NB4 (cell line): Measurements from ENCODE around the gene SEPTIN8.

Source experiments
- DNase-seq: peaks from one replicate; pipeline ENCODE4 v3.0.0; 2010; ENCODE audit warnings: low read depth
- H3K4me3 ChIP-seq: one replicate; pipeline ENCODE4 v1.5.1; 2011; ENCODE audit warnings: mild to moderate bottlenecking, low read depth, low read length, moderate library complexity
- MYC ChIP-seq: IDR thresholded peaks from 2 replicates; pipeline ENCODE4 v1.6.1; 2011; ENCODE audit warnings: low read depth, low read length
- POLR2A ChIP-seq: IDR thresholded peaks from 2 replicates; pipeline ENCODE4 v1.6.1; 2011; ENCODE audit warnings: mild to moderate bottlenecking; ENCODE audit not compliant: insufficient read length; ENCODE audit errors: extremely low read depth
- TF ChIP-seq, protein P1 (sequence below): IDR thresholded peaks from 2 replicates; pipeline ENCODE4 v1.6.1; 2011; ENCODE audit warnings: low read depth, low read length
- TF ChIP-seq, protein P2 (sequence below): IDR thresholded peaks from one replicate; pipeline ENCODE4 v1.5.1; 2012; ENCODE audit warnings: low read depth, low read length

SEPTIN8 gene

DNA sequence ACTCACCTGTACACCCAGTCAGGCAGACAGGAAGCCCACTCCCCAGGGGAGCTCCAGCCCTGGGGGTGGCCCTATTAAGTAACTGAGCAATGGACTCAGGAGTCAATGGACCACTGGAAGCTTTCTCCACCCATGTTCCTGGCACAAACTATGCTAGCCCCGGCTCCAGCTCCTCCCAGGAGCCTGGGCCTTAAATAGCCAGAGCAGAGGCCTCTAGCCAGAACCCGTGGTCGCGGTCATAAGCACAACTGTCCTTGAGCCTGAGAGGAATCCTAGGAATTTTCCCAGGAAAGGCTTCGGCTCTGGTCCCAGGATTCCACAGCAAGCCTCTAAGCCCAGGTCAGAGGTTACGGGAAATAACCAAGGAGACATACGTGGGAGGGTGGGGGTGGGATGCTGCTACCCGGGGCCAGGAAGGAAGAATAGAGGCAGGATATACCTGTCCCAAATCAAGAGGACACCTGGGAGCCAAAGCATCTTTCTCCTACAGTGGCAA is 5.5 kb downstream of the SEPTIN8 start:
- TF ChIP-seq, protein P1, sequence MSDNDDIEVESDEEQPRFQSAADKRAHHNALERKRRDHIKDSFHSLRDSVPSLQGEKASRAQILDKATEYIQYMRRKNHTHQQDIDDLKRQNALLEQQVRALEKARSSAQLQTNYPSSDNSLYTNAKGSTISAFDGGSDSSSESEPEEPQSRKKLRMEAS = no peak
- TF ChIP-seq MYC (no peak), POLR2A (no peak)
- TF ChIP-seq, protein P2, sequence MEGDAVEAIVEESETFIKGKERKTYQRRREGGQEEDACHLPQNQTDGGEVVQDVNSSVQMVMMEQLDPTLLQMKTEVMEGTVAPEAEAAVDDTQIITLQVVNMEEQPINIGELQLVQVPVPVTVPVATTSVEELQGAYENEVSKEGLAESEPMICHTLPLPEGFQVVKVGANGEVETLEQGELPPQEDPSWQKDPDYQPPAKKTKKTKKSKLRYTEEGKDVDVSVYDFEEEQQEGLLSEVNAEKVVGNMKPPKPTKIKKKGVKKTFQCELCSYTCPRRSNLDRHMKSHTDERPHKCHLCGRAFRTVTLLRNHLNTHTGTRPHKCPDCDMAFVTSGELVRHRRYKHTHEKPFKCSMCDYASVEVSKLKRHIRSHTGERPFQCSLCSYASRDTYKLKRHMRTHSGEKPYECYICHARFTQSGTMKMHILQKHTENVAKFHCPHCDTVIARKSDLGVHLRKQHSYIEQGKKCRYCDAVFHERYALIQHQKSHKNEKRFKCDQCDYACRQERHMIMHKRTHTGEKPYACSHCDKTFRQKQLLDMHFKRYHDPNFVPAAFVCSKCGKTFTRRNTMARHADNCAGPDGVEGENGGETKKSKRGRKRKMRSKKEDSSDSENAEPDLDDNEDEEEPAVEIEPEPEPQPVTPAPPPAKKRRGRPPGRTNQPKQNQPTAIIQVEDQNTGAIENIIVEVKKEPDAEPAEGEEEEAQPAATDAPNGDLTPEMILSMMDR = no peak
- H3K4me3 ChIP-seq = no peak overlapping the region
- no peak for DNase-seq

DNA sequence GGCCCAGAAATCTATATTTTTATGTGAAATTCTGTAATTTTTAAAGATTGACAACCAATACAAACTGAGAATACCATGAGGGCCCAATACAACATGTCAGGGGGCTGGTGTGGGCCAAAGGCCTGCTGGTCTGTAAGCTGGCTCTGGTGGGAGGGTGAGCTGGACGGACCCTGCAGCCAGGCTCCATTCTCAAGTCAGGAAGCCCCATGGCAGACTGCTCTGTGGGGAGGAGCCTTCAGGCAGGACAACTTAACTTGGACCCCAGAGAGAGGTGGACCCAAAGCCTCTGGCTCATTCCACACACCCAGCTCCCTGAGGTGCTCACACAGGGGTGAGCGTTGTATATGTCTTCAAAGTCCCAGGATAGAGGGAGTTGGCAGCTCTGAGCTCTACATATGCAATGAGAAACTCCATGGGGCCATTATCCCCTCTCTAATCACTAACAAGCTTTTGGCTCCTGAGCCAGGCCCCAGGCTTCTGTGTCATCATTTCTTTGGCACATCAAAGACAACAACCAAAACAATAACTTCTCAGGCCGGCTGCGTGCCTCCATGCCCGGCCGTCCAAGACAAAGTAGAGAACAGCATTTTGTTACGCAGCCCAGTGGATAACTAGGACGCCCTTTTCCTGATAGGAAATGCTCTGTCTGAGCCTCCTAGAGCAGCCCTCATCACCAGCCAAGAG is 6.4 kb downstream of the SEPTIN8 start:
- H3K4me3 ChIP-seq = no peak overlapping the region
- DNase-seq = no peak
- TF ChIP-seq MYC (no peak), POLR2A (no peak)
- TF ChIP-seq, protein P1 = no peak
- TF ChIP-seq, protein P2 = no peak

DNA sequence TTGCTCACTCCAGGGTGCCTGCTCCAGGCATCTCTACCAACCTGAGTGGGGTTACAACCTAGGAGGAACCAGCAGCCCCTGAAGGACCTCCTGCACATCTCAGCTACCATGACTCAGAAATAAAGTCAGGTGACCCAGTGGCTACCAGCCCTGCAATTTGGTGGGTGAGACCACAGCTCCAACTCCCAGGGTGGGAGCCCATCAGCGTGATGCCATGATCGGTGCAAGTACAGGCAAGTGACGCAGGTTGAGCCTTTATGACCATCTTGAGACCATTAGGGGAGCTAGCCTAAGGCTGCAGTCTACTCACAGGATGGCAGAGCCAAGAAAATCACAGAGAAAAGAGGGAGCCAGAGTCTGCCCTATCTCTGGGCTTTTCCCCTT is 8.6 kb downstream of the SEPTIN8 start:
- TF ChIP-seq, protein P1 = no peak
- TF ChIP-seq, protein P2 = no peak
- TF ChIP-seq MYC (no peak), POLR2A (no peak)
- no peak for DNase-seq
- no peak overlapping the region for H3K4me3 ChIP-seq

DNA sequence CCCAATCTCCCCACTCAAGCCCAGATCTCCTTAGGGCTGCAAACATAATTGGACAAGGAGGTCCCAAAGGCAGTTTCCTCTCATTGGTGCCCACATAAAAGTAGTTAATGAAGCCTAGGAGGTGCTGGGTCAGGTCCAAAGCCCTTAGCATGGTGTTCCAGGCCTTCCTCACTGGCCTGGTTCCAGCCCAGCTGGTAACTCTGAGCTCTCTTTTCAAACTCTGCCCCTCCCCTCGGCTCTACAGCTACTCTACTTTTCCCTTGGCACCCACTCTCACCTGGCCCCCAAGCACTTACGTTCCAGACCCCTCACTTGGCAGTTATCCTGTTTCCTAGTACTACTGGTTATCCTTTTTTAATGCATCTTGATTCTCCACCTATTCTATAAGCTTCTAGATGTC is 9.9 kb downstream of the SEPTIN8 start:
- DNase-seq = no peak
- TF ChIP-seq MYC (no peak), POLR2A (no peak)

DNA sequence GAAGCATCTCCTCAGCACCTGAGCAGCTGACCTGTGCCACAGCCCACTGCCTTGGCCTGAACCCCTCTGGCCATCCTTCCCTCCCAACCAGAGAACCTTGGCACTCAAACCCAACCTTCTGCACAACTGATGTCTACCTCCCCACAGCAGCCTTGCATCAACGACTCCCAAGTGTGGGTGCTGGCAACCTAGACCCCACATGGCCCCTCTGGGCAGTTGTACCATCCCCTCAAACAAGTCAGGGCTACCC is 10.3 kb downstream of the SEPTIN8 start:
- DNase-seq = no peak
- H3K4me3 ChIP-seq = no peak overlapping the region
- no peak for TF ChIP-seq MYC

More for the DNA sequence above, 9.9 kb downstream of the SEPTIN8 start:
- H3K4me3 ChIP-seq = no peak overlapping the region

DNA sequence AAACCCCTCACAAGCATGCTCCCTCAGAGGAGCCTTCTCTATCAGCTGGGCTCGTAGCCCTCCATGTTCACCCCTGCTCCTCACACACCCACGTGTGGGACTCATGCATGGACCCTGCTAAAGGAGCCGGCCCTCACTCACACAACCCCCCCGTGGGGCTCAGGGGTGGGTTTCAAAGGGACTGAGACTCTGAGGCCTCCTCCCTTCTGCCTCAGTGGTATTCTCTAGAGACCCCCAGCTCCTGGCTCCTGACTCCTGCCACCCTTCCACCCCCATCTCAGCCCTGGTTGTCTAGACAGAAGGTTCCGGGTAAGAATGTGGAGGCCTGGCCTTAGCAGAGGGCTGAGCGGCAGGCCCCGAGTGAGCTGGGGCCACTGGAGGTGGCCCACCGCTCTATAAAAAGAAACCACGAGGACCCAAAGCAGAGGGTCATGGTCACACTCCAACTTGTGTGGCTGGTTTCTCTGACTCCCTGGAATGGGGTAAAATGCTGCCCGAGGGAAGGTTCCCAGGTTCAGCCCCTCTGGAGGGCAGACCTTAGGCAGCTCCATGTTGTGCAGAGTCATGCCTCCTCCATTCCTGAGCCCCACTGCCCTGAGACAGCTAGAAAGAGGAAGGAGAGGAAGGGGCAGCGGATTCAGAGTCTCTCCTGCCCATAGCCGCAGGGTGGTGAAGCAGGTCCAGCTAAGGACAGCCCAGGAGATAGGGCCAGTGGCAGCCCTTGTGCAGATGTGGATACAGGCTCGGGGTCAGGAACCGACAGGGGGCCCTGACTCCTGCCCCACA is 10.8 kb downstream of the SEPTIN8 start:
- no peak for DNase-seq
- no peak overlapping the region for H3K4me3 ChIP-seq
- TF ChIP-seq, protein P2 = no peak
- TF ChIP-seq MYC (no peak), POLR2A (no peak)
- TF ChIP-seq, protein P1 = no peak
